Peyer's patch (tissue), 4 donors: Measurements from ENCODE around the gene MMAB. TPM values are rescaled to one million over a fixed set of nuclear protein-coding genes. Genes with fewer than 3 reads are reported as not detected.

Experiments used
- DNase-seq, 3 donors: peaks; one replicate each; pipeline ENCODE4 v3.0.0-alpha.2; 2017 to 2019
- H3K27ac ChIP-seq, 4 donors: fragments of 200-600 bp; sonication (generic); one replicate each; pipeline ENCODE4 v1.5.1; 2016 to 2019
- H3K27me3 ChIP-seq, 2 donors: fragments of 200-600 bp; sonication (generic); one replicate each; pipeline ENCODE4 v1.5.1; 2019
- H3K36me3 ChIP-seq, 3 donors: fragments of 200-600 bp; sonication (generic); one replicate each; pipeline ENCODE4 v1.5.1; 2016 to 2019
- H3K4me1 ChIP-seq, 4 donors: fragments of 200-600 bp; sonication (generic); one replicate each; pipeline ENCODE4 v1.5.1; 2016 to 2019
- H3K4me3 ChIP-seq, 4 donors: fragments of 200-600 bp; sonication (generic); 1 replicate in 3 of 4; 2 replicates in 1 of 4; pipeline ENCODE4 v1.5.1; 2016 to 2019; ENCODE audit warnings: mild to moderate bottlenecking in 1 of 4
- H3K9me3 ChIP-seq, 4 donors: fragments of 200-600 bp; sonication (generic); one replicate each; pipeline ENCODE4 v1.5.1; 2016 to 2019; ENCODE audit warnings: mild to moderate bottlenecking in 1 of 4
- POLR2A ChIP-seq, 2 donors: fragments of 450-650 bp; IDR thresholded peaks; one replicate each; pipeline ENCODE4 v1.5.1; 2017; ENCODE audit warnings: antibody characterized with exemption in 2 of 2, mild to moderate bottlenecking in 2 of 2, moderate library complexity in 2 of 2
- total RNA-seq, 4 donors: library from RNA; depleted of rRNA; stranded (reverse); fragments of >200 nt; gene quantifications; one replicate each; pipeline ENCODE4 v1.1.0, GENCODE V29; 2016
- TF ChIP-seq, protein P1 (sequence below), 6 experiments: fragments of 450-650 bp in 4 of 6; fragments of 200-600 bp in 2 of 6; sonication (generic) in 1 of 6; IDR thresholded peaks; one replicate each; pipeline ENCODE4 v1.5.1; 2017 to 2019; ENCODE audit warnings: antibody characterized with exemption in 6 of 6, mild to moderate bottlenecking in 3 of 6, moderate library complexity in 1 of 6

MMAB gene
- total RNA-seq, 4 donors from 2014 or later = 30.8 to 41.4 (median 32.1) TPM

DNA sequence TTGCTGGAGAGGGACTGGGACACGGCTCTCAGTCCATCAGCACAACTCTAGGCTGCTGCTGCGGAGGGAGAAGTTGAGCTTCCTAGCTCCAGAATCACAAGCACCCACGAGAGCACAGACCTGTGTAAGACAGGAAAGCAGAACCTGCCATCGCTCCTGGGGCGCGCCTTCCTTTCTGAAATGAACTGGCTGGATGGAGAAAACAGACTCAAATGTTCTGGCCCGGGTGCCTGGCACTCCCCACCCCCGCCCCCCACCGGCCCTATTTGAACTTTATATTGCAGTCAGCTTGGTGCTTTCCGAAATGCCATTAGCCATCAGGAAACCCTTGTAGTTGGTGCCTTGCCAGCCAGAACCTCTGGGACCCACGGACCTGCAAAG is 24.1 kb upstream of the MMAB start:
- H3K9me3 ChIP-seq = no peaks in the 10 kb centered on the region
- H3K36me3 ChIP-seq = peaks cover 0 to 28% (median 0%) of the 10 kb centered on the region in 3 donors
- peaks cover 0 to 10% (median 3%) of the 10 kb centered on the region in 4 donors for H3K4me1 ChIP-seq
- no peak overlapping the region for H3K27ac ChIP-seq
- no peaks in the 10 kb centered on the region for H3K27me3 ChIP-seq
- no peak for TF ChIP-seq POLR2A (IDR thresholded peaks at IDR 0.05)
- TF ChIP-seq, protein P1, sequence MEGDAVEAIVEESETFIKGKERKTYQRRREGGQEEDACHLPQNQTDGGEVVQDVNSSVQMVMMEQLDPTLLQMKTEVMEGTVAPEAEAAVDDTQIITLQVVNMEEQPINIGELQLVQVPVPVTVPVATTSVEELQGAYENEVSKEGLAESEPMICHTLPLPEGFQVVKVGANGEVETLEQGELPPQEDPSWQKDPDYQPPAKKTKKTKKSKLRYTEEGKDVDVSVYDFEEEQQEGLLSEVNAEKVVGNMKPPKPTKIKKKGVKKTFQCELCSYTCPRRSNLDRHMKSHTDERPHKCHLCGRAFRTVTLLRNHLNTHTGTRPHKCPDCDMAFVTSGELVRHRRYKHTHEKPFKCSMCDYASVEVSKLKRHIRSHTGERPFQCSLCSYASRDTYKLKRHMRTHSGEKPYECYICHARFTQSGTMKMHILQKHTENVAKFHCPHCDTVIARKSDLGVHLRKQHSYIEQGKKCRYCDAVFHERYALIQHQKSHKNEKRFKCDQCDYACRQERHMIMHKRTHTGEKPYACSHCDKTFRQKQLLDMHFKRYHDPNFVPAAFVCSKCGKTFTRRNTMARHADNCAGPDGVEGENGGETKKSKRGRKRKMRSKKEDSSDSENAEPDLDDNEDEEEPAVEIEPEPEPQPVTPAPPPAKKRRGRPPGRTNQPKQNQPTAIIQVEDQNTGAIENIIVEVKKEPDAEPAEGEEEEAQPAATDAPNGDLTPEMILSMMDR (IDR thresholded peaks at IDR 0.05) = no peak
- H3K4me3 ChIP-seq = no peak overlapping the region
- no peak for DNase-seq

DNA sequence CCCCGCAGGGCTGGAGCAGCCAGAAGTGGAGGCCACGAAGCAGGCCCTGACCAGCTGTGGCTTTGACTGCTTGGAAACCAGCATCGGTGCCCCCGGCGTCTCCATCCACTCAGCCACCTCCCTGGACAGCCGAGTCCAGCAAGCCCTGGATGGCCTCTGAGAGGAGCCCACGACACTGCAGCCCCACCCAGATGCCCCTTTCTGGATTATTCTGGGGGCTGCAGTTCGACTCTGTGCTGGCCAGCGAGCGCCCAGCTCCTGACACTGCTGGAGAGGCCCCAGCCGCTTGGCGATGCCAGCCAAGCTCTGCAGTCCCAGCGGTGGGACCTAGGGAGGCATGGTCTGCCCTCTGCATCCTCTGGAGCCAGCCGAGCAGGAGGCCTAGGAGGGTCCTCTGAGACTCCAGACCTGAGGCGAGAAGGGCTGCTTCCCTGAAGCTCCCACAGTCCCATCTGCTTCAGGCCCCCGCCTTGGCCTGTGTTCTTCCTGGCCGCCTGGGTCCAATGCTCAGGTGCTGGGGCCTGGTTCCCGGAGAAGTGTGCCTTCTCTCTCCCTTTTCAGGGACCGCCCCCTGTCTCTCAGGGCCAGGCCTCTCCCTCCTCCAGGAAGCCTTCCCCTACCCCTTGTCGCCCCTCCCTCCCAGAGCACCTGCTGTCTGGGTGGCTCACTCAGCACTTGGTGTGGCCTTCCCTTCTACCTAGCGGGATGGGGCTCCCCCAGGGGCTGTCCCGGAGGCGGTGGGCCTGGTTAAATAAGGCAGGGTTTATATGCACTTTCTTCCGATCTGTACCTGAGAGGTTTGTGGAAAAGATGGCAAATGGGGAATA is 23.3 kb upstream of the MMAB start:
- no peaks in the 10 kb centered on the region for H3K9me3 ChIP-seq
- H3K4me1 ChIP-seq = peaks cover 0 to 10% (median 3%) of the 10 kb centered on the region in 4 donors
- TF ChIP-seq, protein P1 (IDR thresholded peaks at IDR 0.05) = no peak
- no peak for TF ChIP-seq POLR2A (IDR thresholded peaks at IDR 0.05)
- no peaks in the 10 kb centered on the region for H3K27me3 ChIP-seq
- H3K36me3 ChIP-seq = peaks cover 0 to 33% (median 0%) of the 10 kb centered on the region in 3 donors
- H3K4me3 ChIP-seq = no peak overlapping the region
- DNase-seq = no peak
- H3K27ac ChIP-seq = no peak overlapping the region

DNA sequence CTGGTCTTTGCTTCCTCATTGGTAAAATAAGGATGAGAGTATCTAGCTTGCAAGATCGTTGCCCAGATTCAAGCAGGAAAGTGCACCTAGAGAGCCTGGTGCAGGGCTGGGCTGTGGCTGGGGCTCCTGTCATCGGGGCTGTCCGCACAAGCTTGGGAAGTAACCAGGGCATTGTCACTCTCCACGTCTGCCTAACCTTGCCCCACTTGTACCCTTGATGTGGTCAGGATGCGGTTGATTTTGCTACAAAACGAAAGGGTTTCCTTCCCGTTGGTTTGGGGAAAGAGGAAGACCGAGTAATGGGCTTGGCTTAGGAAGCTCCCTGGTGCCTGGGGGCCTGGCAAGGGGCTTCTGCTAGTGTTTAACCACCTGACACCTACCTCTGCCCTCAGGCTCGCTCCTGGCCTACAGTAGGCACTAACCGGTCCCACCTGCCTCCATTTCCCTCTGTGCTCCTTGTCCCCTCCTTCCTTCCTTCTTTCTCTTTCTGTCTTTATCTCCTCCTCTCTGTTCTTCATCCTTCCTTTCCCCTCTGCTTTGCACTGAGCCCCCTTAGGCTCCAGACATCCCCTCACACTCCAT is 22.1 kb upstream of the MMAB start:
- Histone ChIP-seq H3K4me1 (peaks cover 0 to 10% (median 3%) of the 10 kb centered on the region in 4 donors), H3K27ac (no peak overlapping the region), H3K9me3 (no peaks in the 10 kb centered on the region), H3K27me3 (no peaks in the 10 kb centered on the region), H3K4me3 (no peak overlapping the region), H3K36me3 (peaks cover 0 to 38% (median 0%) of the 10 kb centered on the region in 3 donors)
- DNase-seq = no peak
- TF ChIP-seq POLR2A (IDR thresholded peaks at IDR 0.05) = no peak
- TF ChIP-seq, protein P1 (IDR thresholded peaks at IDR 0.05) = no peak

DNA sequence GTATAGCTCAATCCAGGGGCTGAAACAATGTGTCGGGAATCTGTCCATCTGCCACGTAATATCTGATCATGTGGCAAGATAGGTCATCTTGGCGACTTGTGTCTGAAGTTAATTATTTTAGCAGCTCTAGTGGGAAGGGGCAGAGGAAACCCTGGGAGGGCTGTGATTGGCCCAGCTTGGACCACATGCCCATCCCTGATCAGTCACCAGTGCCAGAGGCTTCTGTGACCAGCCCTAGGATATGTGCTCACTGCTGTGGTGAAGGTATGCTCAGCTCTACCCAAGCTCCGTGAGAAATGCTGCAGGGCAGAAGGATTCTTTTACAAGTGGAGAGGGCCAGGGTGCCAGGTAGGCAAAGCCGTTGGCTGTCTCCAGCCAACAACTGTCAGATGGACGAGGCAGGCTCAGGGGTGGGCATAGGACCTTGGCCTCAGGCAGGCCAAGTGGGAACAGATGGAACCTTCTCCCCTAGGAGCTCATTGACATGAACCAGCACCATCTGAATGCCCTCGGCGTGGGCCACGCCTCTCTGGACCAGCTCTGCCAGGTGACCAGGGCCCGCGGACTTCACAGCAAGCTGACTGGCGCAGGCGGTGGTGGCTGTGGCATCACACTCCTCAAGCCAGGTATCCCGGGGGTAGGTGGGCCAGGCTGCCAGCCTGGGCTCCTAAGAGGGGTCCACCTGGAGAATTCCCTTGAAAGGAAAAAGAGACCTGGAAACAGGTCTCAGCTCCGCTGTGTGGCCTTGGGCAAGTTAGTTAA is 21.4 kb upstream of the MMAB start:
- Histone ChIP-seq H3K9me3 (no peaks in the 10 kb centered on the region), H3K27me3 (no peaks in the 10 kb centered on the region), H3K27ac (no peak overlapping the region), H3K4me1 (peaks cover 0 to 10% (median 3%) of the 10 kb centered on the region in 4 donors), H3K4me3 (no peak overlapping the region), H3K36me3 (peaks cover 0 to 38% (median 0%) of the 10 kb centered on the region in 3 donors)
- no peak for DNase-seq
- TF ChIP-seq, protein P1 (IDR thresholded peaks at IDR 0.05) = no peak
- TF ChIP-seq POLR2A (IDR thresholded peaks at IDR 0.05) = no peak

DNA sequence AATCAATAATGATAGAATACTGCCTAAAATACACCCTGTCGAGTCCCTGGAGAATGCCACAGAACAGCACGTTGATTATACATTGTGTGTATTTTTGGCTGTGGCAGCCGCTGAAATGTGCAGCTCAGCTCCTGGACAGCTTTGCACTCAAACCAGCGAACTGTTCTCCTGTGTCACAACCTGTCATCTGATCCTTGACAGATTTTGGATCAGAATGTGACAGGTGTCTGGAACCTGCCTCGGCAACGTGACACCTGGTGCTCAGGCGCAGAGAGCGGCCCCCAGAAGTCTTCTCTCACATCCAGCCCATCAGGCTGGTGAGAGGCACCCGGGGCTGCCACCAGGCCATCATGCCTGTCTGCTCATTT is 19.6 kb upstream of the MMAB start:
- Histone ChIP-seq H3K4me1 (peaks cover 0 to 10% (median 4%) of the 10 kb centered on the region in 4 donors), H3K36me3 (peaks cover 0 to 45% (median 0%) of the 10 kb centered on the region in 3 donors), H3K4me3 (no peak overlapping the region), H3K27me3 (no peaks in the 10 kb centered on the region), H3K9me3 (no peaks in the 10 kb centered on the region), H3K27ac (no peak overlapping the region)
- TF ChIP-seq POLR2A (IDR thresholded peaks at IDR 0.05) = no peak
- TF ChIP-seq, protein P1 (IDR thresholded peaks at IDR 0.05) = no peak
- DNase-seq = no peak
